DMS53 treated with DMSO at 0.1 percent for 48 hours (cell line): ENCODE data around the gene HLA-DPB1.

Experiments used
- DNase-seq: peaks from one replicate; lab custom pipeline; 2025; ENCODE audit not compliant: unreplicated experiment; lab: John Stamatoyannopoulos, UW

The HLA-DPB1 gene

GRCh38 chr6:33070909-33071308 lies 4.9 kb upstream of the HLA-DPB1 start:
- DNase-seq = no peak

- no peak for DNase-seq
Observed at GRCh38 chr6:33071569-33071968, 4.2 kb upstream of the HLA-DPB1 start.

- DNase-seq = no peak
Observed at GRCh38 chr6:33072508-33073100, 3.2 kb upstream of the HLA-DPB1 start.

DNA sequence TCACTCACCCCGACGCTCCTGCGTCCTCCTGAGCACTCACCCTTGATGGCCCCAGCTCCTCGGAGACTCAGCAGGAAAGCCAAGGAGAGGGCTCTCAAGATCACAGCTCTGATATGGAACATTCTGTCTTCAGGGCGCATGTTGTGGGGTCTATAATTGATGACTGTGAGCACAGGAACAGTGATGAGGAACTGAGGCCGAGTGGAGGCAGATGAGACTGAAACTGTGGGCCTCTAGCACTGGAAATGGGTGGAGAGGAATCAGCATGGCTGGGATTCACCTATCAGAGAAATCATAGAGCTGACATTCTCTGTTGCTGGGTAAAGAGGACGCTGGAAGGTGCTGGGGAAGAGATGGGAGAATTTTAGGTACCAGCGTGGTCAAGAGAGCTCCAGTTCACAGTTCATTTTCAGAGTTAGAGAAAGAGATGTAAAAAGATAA lies 2.3 kb upstream of the HLA-DPB1 start, which contains the start of gene HLA-DPA1:
Gene HLA-DPA1 (minus strand): TSS at position 219 of the 441 bp plus-strand sequence.
- DNase-seq = no peak

- DNase-seq = no peak
Observed at GRCh38 chr6:33075208-33075567, 602 bp upstream of the HLA-DPB1 start.

- no peak for DNase-seq
Observed at GRCh38 chr6:33076406-33076934, 680 bp downstream of the HLA-DPB1 start.

DNA sequence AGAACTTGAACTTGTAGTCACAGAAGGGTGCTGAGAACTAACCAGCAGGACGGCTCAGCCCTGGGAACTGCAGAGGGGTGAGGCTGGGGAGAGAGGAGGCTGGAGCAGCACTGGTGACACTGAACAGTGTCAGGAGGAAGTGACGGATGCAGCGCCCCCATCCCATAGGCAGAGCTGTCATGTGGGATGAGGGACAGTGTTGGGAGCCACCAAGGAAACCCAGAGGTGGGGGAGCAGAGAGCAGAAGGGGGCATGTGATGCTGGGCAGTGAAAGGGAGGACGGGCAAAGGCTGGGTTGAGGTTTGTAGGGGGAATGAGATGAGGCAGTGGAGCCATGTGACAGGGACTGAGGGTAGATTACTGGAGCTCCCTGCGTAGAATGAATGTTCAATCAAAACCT lies 2.1 kb downstream of the HLA-DPB1 start:
- DNase-seq = no peak

- DNase-seq = no peak
Observed at GRCh38 chr6:33078442-33078841, 2.7 kb downstream of the HLA-DPB1 start.

DNA sequence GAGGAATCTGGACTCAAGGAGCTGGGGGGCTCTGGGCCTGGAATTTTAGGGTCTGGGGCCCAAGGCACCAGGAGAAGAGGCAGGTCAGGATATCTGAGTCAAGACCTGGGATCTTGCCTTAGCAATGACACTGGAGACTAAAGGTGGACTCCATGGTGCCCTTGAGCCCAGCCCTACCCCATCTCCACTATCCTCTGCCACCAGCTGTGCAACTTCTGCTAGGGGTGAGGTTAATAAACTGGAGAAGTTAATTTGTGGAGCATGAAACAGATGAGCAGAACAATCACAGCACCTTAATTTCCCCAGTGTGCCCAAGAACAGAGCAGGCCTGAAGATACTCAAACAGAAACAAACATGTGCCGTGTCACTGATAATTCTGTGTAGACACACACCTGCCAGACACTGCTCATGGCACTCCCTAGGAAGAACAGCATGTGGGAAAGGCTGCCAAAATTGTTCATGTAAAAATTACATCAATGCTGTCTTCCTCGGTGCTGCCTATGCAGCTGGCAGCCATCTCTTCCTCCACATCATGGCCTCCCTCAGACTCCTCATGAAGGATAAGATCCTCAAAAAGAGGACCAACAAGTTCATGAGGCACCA lies 3.2 kb downstream of the HLA-DPB1 start:
- no peak for DNase-seq

GRCh38 chr6:33079580-33079979 lies 3.8 kb downstream of the HLA-DPB1 start:
- no peak for DNase-seq

DNA sequence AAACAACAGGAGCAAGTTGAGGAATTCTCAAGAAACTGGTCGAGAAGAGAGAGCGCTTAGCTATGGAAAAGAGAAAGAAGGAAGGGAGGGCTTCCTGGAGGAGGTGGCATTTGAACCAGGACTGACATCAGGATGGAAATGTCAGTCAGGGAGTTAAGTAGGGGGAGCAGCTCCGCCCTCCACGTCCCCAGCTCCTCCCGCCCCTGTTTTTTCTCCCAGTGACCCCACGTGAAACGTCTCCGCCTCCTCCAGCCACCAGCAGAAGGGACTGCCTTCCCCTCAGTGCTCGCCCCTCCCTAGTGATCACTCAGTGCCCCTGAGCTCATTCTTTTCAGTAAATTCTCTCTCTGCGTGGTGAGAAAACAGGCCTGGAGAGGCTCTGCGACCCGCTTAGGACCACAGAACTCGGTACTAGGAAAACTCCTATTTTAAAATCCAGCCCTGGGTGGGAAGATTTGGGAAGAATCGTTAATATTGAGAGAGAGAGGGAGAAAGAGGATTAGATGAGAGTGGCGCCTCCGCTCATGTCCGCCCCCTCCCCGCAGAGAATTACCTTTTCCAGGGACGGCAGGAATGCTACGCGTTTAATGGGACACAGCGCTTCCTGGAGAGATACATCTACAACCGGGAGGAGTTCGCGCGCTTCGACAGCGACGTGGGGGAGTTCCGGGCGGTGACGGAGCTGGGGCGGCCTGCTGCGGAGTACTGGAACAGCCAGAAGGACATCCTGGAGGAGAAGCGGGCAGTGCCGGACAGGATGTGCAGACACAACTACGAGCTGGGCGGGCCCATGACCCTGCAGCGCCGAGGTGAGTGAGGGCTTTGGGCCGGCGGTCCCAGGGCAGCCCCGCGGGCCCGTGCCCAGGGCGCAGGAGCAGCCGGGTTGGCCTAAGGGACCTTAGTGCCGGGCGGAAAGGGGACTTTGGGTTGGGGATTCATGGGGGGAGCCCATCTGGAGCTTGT lies 4.6 kb downstream of the HLA-DPB1 start:
- DNase-seq = no peak

DNA sequence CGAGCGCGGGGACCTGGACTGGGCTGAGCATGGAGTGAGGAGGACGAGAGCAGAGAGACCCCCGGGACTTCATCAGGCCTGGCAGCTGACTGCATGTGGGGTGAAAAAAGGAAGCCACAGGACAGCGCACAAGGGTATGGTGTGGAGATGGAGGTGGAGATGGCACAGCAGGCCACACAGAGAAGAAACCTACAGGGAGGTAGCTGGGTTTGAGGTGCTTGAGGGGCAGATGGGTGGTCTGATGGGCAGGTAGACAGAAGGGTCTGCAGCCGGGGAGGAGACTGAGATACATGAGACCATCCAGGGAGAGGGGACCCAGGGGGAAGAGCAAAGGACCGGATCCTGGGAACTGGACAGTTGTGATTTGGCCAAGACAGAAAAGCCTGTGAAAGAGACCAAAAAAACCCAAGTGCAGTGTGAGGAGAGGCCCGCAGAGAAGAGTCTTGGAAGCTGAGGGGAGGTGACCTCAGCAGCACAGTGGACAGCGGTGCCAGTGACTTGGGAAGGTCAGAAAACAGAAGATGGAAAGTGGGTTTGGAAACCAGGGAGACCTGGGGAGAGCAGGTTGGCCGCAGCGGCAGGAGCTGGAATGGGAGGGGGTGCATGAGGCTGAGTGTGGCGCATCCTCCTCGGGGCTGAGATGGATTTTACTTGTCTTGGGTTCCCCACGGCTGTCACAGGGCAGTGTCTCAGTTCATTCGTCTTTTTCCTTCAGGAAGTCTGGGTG lies 5.5 kb downstream of the HLA-DPB1 start:
- DNase-seq = no peak

DNA sequence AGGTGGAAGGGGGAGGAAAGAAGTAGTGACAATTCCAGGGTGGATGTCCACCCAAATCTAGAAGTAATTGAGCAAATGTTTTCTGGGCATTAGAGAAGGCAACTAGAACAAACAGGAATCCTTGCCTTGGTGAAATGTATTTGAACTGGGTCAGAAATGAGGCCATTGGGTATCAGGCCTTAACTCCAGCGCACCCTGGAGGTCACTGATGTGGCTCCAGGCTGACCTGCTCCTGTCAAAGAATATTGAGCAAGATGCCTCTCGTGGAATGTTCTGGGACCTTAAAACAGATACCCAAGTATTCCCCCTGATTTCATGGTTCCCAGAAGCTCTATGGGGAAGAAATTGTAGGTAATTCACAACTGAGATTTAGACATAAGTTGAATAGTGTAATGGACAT lies 6.9 kb downstream of the HLA-DPB1 start:
- peak; percentile 24 for DNase-seq

GRCh38 chr6:33085627-33086026 lies 9.8 kb downstream of the HLA-DPB1 start:
- no peak for DNase-seq

DNA sequence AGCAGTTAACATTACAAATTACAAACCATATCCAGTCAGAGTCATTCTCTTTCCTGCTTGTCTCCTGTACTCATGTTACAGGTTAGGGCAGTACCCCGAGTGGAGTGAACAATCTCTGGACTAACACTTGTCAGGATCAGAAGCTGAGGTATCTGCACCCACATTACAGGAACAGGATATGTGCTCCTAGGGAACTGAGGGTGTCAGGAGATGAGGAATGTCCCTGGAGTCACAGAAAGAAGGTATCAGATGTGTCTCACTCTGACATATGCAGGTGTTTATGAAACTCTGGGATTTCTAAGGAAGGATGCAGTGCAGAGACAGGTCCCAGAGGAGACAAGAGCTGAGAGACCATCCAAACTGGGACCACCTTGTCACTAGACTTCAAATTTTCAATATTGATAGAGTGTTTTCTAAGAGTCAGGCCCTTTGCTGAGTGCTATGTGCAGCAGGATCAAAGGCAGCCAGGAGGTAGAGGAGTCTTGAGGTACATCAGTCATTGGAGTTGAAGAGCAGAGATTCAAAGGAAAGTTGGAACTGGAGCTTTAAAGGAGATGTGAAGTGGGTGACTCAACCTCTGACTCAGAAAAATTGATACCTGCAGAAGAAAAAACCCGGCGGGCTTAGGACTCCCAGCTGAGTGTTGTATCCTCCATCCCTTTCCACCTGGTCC lies 12.6 kb downstream of the HLA-DPB1 start:
- peak; percentile 73 for DNase-seq

- peak; percentile 65 for DNase-seq
Observed at GRCh38 chr6:33088931-33089620, 13.3 kb downstream of the HLA-DPB1 start.

DNA sequence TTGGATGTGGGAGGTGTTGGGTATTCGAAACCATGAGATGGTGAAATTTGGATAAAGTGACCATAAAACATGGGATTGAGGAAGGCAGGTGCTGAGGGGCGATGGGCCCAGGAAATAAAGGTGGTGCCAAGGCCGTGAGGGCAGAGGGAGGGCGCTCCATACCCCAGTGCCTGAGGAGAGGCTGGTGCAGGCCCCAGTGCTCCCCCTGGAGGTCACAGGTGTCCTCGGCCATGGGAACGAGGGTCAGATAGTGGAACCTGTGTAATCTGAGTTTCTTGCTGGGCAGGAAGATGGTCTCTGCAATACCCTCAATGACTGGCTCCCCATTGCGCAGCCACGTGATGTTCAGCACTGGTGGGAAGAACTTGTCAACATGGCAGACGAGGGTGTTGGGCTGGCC lies 16.2 kb downstream of the HLA-DPB1 start:
- no peak for DNase-seq

- no peak for DNase-seq
Observed at GRCh38 chr6:33092385-33092784, 16.6 kb downstream of the HLA-DPB1 start.

GRCh38 chr6:33093855-33094254 lies 18.1 kb downstream of the HLA-DPB1 start:
- DNase-seq = no peak

DNA sequence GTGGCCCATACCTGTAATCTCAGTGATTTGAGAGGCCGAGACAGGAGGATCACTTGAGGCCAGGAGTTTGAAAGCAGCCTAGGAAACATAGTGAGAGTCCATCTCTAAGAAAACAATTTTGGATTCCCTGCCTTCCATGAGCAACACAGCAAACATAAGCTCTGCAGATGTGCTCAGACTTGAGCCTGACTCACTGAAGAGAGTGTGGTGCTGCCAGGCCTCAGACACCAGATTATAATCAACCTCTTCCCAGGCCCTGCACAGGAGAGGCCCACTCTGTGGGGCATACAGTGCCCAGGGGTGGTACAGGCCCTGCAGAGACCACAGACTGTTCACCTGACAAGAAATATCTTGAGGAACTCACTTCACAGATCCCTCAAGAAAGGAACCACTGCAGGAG lies 19.9 kb downstream of the HLA-DPB1 start:
- no peak for DNase-seq
